ENCODE measurements around the gene PTPN14.
"Not testable (repeated sequence)": the region's sequence is repeated elsewhere in the genome, so short reads cannot be mapped to it uniquely, and the experiment has no call there.

Gene PTPN14

DNA sequence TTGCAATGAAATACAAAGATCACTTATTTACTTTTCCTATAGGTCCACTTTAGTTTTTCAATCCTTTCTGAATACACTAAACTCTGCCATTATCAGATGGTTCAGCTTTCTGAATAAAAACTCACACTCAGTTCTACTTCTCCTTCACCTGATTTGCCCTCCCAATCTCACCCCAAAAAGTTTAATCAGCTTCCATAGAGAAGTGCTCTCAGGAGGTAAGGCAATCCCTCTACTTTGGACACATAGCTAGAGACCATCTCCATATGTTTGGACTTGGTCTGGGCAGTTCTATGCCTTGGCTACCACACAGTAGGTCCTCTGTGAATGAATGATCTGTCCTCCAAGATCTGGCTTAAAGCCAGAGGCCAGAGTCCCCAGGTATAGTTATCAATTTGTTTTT, 40.9 kb downstream of the PTPN14 start:
- H3K27ac ChIP-seq (ENCODE audit: low read depth, low read length), result no peak overlapping the region
- H3K4me1 ChIP-seq (ENCODE audit: control insufficient read depth, insufficient read depth, low read length, unreplicated experiment), result peaks cover 22% of the 10 kb centered on the region
- H2AFZ ChIP-seq (ENCODE audit: low read length, unreplicated experiment), result no peak overlapping the region
- no peak overlapping the region for H3K4me3 ChIP-seq (ENCODE audit: low read depth, low read length)
- no peaks in the 10 kb centered on the region for H3K27me3 ChIP-seq (ENCODE audit: insufficient read depth, low read length)
- H3K79me2 ChIP-seq (ENCODE audit: control insufficient read depth, insufficient read depth, low read length, unreplicated experiment), result peaks cover 94% of the 10 kb centered on the region
- peaks cover 14% of the 10 kb centered on the region; the same call in 1 of the 2 replicates for H3K36me3 ChIP-seq (ENCODE audit: insufficient read depth, low read length)

GRCh38 chr1:214509622-214510021, 41.8 kb downstream of the PTPN14 start:
- H3K27ac ChIP-seq (ENCODE audit: low read depth, low read length); H3K4me3 ChIP-seq (ENCODE audit: low read depth, low read length); H2AFZ ChIP-seq (ENCODE audit: low read length, unreplicated experiment); H3K27me3 ChIP-seq (ENCODE audit: insufficient read depth, low read length): not testable (repeated sequence)
- Histone ChIP-seq H3K36me3 (ENCODE audit: insufficient read depth, low read length) (peaks cover 14% of the 10 kb centered on the region), H3K4me1 (ENCODE audit: control insufficient read depth, insufficient read depth, low read length, unreplicated experiment) (peaks cover 13% of the 10 kb centered on the region), H3K79me2 (ENCODE audit: control insufficient read depth, insufficient read depth, low read length, unreplicated experiment) (peaks cover 94% of the 10 kb centered on the region)

- H2AFZ ChIP-seq (ENCODE audit: low read length, unreplicated experiment), result no peak overlapping the region
- H3K4me3 ChIP-seq (ENCODE audit: low read depth, low read length), result no peak overlapping the region
- no peak overlapping the region for H3K27ac ChIP-seq (ENCODE audit: low read depth, low read length)
- H3K79me2 ChIP-seq (ENCODE audit: control insufficient read depth, insufficient read depth, low read length, unreplicated experiment), result peaks cover 94% of the 10 kb centered on the region
- H3K27me3 ChIP-seq (ENCODE audit: insufficient read depth, low read length), result no peaks in the 10 kb centered on the region
- peaks cover 6% of the 10 kb centered on the region for H3K4me1 ChIP-seq (ENCODE audit: control insufficient read depth, insufficient read depth, low read length, unreplicated experiment)
- peaks cover 14% of the 10 kb centered on the region for H3K36me3 ChIP-seq (ENCODE audit: insufficient read depth, low read length)
These were observed 44.4 kb downstream of the PTPN14 start for GRCh38 chr1:214506972-214507431.

- Histone ChIP-seq H3K36me3 (ENCODE audit: insufficient read depth, low read length) (peaks cover 4% of the 10 kb centered on the region), H3K79me2 (ENCODE audit: control insufficient read depth, insufficient read depth, low read length, unreplicated experiment) (peaks cover 91% of the 10 kb centered on the region), H3K4me3 (ENCODE audit: low read depth, low read length) (no peak overlapping the region), H3K27ac (ENCODE audit: low read depth, low read length) (no peak overlapping the region), H2AFZ (ENCODE audit: low read length, unreplicated experiment) (no peak overlapping the region), H3K27me3 (ENCODE audit: insufficient read depth, low read length) (no peaks in the 10 kb centered on the region), H3K4me1 (ENCODE audit: control insufficient read depth, insufficient read depth, low read length, unreplicated experiment) (peaks cover 6% of the 10 kb centered on the region)
These were observed 46.3 kb downstream of the PTPN14 start for GRCh38 chr1:214505134-214505533.

GRCh38 chr1:214504330-214504729, 47.1 kb downstream of the PTPN14 start:
- Histone ChIP-seq H2AFZ (ENCODE audit: low read length, unreplicated experiment) (no peak overlapping the region), H3K27ac (ENCODE audit: low read depth, low read length) (no peak overlapping the region), H3K79me2 (ENCODE audit: control insufficient read depth, insufficient read depth, low read length, unreplicated experiment) (peaks cover 93% of the 10 kb centered on the region), H3K4me3 (ENCODE audit: low read depth, low read length) (no peak overlapping the region), H3K4me1 (ENCODE audit: control insufficient read depth, insufficient read depth, low read length, unreplicated experiment) (peaks cover 6% of the 10 kb centered on the region), H3K36me3 (ENCODE audit: insufficient read depth, low read length) (peaks cover 4% of the 10 kb centered on the region; the same call in 1 of the 2 replicates), H3K27me3 (ENCODE audit: insufficient read depth, low read length) (no peaks in the 10 kb centered on the region)

- peaks cover 6% of the 10 kb centered on the region for H3K4me1 ChIP-seq (ENCODE audit: control insufficient read depth, insufficient read depth, low read length, unreplicated experiment)
- H3K27ac ChIP-seq (ENCODE audit: low read depth, low read length), result no peak overlapping the region
- no peak overlapping the region for H3K4me3 ChIP-seq (ENCODE audit: low read depth, low read length)
- H2AFZ ChIP-seq (ENCODE audit: low read length, unreplicated experiment), result no peak overlapping the region
- H3K27me3 ChIP-seq (ENCODE audit: insufficient read depth, low read length), result no peaks in the 10 kb centered on the region
- peaks cover 4% of the 10 kb centered on the region; the same call in 1 of the 2 replicates for H3K36me3 ChIP-seq (ENCODE audit: insufficient read depth, low read length)
- H3K79me2 ChIP-seq (ENCODE audit: control insufficient read depth, insufficient read depth, low read length, unreplicated experiment), result peaks cover 93% of the 10 kb centered on the region
These were observed 47.8 kb downstream of the PTPN14 start for GRCh38 chr1:214503553-214503952.

DNA sequence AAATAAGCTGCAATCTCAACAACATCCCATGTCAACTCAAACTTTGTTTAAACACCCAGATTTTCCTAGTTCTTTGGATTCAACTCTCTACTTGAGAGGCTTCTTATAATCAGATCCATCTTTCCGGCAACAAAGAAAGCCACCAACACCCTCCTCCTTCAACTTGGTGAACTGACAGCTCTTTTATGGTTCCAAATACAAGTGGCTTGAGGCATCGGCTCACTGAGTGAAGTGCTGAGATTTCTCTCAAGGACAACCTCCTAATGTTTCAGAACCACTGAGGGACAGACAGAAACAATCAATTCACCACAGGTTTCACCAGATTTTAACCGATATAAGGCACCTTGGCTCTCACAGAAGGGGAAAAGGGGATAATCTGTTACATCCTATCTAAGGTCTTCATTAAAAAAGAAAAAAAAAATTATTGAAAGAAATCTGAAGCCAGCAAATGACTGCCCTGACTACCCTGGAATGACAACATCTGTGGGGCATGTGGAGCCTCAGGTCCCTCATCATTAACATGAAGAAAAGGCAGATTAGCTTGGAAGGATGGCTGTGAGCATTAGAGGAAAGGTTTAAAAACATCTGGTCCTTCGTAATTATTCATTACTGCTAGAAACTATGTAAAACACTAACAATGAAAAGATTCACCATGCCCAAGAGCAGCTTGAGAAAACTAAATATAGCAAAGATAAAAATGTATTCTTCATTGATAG, 50.9 kb downstream of the PTPN14 start:
- H3K4me3 ChIP-seq (ENCODE audit: low read depth, low read length), result no peak overlapping the region
- H3K27ac ChIP-seq (ENCODE audit: low read depth, low read length), result no peak overlapping the region
- H2AFZ ChIP-seq (ENCODE audit: low read length, unreplicated experiment), result no peak overlapping the region
- H3K4me1 ChIP-seq (ENCODE audit: control insufficient read depth, insufficient read depth, low read length, unreplicated experiment), result peaks cover 11% of the 10 kb centered on the region
- no peaks in the 10 kb centered on the region; the same call in 1 of the 2 replicates for H3K36me3 ChIP-seq (ENCODE audit: insufficient read depth, low read length)
- H3K79me2 ChIP-seq (ENCODE audit: control insufficient read depth, insufficient read depth, low read length, unreplicated experiment), result peaks cover 91% of the 10 kb centered on the region
- no peaks in the 10 kb centered on the region for H3K27me3 ChIP-seq (ENCODE audit: insufficient read depth, low read length)

DNA sequence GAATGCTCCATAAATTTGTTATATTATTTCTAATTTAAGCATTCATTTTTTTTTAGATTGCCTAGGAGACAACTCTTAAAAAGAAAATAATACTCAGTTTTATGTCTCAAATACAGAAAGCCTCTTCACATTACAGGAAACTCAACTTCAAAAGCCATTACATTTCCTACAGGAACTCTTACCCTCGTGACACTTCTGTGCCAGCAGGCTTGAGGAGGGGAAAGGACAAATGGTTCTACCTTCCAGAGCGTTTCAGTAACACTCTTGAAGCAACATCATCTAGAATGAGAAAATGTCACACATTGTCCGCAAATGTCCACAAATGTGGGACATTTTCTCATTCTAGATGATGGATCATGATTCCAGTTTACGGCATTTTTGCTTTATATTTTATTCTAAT, 51.7 kb downstream of the PTPN14 start:
- Histone ChIP-seq H3K4me1 (ENCODE audit: control insufficient read depth, insufficient read depth, low read length, unreplicated experiment) (peaks cover 18% of the 10 kb centered on the region), H3K4me3 (ENCODE audit: low read depth, low read length) (no peak overlapping the region), H3K27me3 (ENCODE audit: insufficient read depth, low read length) (no peaks in the 10 kb centered on the region), H3K79me2 (ENCODE audit: control insufficient read depth, insufficient read depth, low read length, unreplicated experiment) (peaks cover 90% of the 10 kb centered on the region), H3K27ac (ENCODE audit: low read depth, low read length) (no peak overlapping the region), H3K36me3 (ENCODE audit: insufficient read depth, low read length) (no peaks in the 10 kb centered on the region), H2AFZ (ENCODE audit: low read length, unreplicated experiment) (no peak overlapping the region)

DNA sequence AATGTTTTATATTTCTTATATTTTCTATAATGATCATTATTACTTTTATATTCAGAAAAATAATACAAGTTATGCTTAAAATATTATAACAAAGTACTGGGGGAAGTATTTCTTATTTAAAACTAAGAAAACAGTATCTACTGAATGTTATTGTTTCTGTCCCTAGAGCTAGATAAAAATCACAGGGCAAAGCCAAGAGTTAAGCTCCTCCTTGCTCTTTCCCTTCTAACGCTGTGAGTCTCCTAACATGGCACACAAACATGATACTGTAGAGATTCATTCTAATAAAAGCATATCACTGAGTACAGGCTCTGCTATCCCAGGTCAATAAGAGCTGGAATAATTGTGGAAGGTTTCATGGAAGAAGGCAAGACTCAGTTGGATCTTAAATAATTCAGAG, 53.4 kb downstream of the PTPN14 start:
- Histone ChIP-seq H3K36me3 (ENCODE audit: insufficient read depth, low read length) (no peaks in the 10 kb centered on the region), H3K79me2 (ENCODE audit: control insufficient read depth, insufficient read depth, low read length, unreplicated experiment) (peaks cover 85% of the 10 kb centered on the region), H3K27me3 (ENCODE audit: insufficient read depth, low read length) (no peaks in the 10 kb centered on the region), H3K4me3 (ENCODE audit: low read depth, low read length) (no peak overlapping the region), H2AFZ (ENCODE audit: low read length, unreplicated experiment) (no peak overlapping the region), H3K27ac (ENCODE audit: low read depth, low read length) (no peak overlapping the region), H3K4me1 (ENCODE audit: control insufficient read depth, insufficient read depth, low read length, unreplicated experiment) (peaks cover 26% of the 10 kb centered on the region)

DNA sequence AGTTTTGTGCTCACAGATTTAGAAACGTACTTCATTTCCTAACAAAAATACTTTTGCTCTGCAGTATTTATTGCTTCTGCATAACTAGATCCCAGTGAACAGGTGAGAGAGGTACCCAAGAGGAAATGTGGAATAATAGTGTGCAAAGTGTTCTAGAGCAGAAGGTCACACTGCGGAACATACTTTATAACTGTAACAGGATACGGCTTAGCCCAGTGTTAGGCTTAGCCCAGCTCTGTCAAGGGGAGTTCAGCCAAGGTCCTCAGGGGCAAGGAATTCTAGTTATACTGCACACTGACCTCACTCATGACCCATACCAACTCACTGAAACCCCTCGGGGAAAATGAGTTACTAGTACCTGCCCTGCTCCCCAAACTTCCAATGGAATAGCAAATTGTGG, 55.3 kb downstream of the PTPN14 start:
- Histone ChIP-seq H3K36me3 (ENCODE audit: insufficient read depth, low read length) (no peaks in the 10 kb centered on the region), H3K79me2 (ENCODE audit: control insufficient read depth, insufficient read depth, low read length, unreplicated experiment) (peaks cover 88% of the 10 kb centered on the region), H3K4me3 (ENCODE audit: low read depth, low read length) (no peak overlapping the region), H2AFZ (ENCODE audit: low read length, unreplicated experiment) (no peak overlapping the region), H3K27ac (ENCODE audit: low read depth, low read length) (no peak overlapping the region), H3K27me3 (ENCODE audit: insufficient read depth, low read length) (no peaks in the 10 kb centered on the region), H3K4me1 (ENCODE audit: control insufficient read depth, insufficient read depth, low read length, unreplicated experiment) (peaks cover 29% of the 10 kb centered on the region)

- Histone ChIP-seq H3K4me1 (ENCODE audit: control insufficient read depth, insufficient read depth, low read length, unreplicated experiment) (peaks cover 29% of the 10 kb centered on the region), H2AFZ (ENCODE audit: low read length, unreplicated experiment) (no peak overlapping the region), H3K27me3 (ENCODE audit: insufficient read depth, low read length) (no peaks in the 10 kb centered on the region), H3K4me3 (ENCODE audit: low read depth, low read length) (no peak overlapping the region), H3K79me2 (ENCODE audit: control insufficient read depth, insufficient read depth, low read length, unreplicated experiment) (peaks cover 84% of the 10 kb centered on the region), H3K36me3 (ENCODE audit: insufficient read depth, low read length) (no peaks in the 10 kb centered on the region), H3K27ac (ENCODE audit: low read depth, low read length) (peak overlapping the region; percentile 12; the same call in 1 of the 2 replicates)
These were observed 56.7 kb downstream of the PTPN14 start for GRCh38 chr1:214494706-214495105.

Measured in ACC112 (cell line).